Lung (tissue), 12 donors: ENCODE results near the gene PLEKHG4. TPM values are rescaled to one million over a fixed set of nuclear protein-coding genes. Genes with fewer than 3 reads are reported as not detected.

Experiments used
- ATAC-seq: fragments of 200-7000 bp; cut with Tn5 transposase; one replicate; pipeline ENCODE4 v1.9.1; 2020; ENCODE audit warnings: moderate number of reproducible peaks; ENCODE audit not compliant: insufficient read depth, low FRiP score
- DNase-seq, 3 donors: peaks; one replicate each; pipeline ENCODE4 v3.0.0-alpha.2; 2013 to 2017
- H3K27ac ChIP-seq, 2 donors: one replicate each; pipeline ENCODE4 v1.5.1; 2013; ENCODE audit warnings: mild to moderate bottlenecking in 2 of 2, moderate library complexity in 2 of 2, control low read depth in 1 of 2, inconsistent platforms in 1 of 2, low read depth in 1 of 2, low read length in 1 of 2
- H3K27me3 ChIP-seq, 3 donors: one replicate each; pipeline ENCODE4 v1.5.1; 2013; ENCODE audit warnings: low read length in 2 of 3; ENCODE audit not compliant: control insufficient read depth in 3 of 3, insufficient read depth in 3 of 3
- H3K36me3 ChIP-seq, 4 donors: one replicate each; pipeline ENCODE4 v1.5.1; 2013; ENCODE audit warnings: low read length in 4 of 4, mild to moderate bottlenecking in 1 of 4, moderate library complexity in 1 of 4; ENCODE audit not compliant: control insufficient read depth in 4 of 4, insufficient read depth in 4 of 4
- H3K4me1 ChIP-seq, 5 donors: one replicate each; pipeline ENCODE4 v1.5.1; 2013; ENCODE audit warnings: low read length in 5 of 5, mild to moderate bottlenecking in 2 of 5, moderate library complexity in 1 of 5; ENCODE audit not compliant: control insufficient read depth in 5 of 5, insufficient read depth in 5 of 5
- H3K4me3 ChIP-seq: one replicate; pipeline ENCODE4 v1.5.1; 2013; ENCODE audit warnings: mild to moderate bottlenecking, control low read depth, moderate library complexity
- H3K9ac ChIP-seq, 2 donors: one replicate each; pipeline ENCODE4 v1.5.1; 2013; ENCODE audit warnings: low read length in 2 of 2, control low read depth in 1 of 2; ENCODE audit not compliant: insufficient read depth in 1 of 2
- H3K9me3 ChIP-seq, 4 donors: one replicate each; pipeline ENCODE4 v1.5.1; 2013; ENCODE audit warnings: low read length in 3 of 4, mild to moderate bottlenecking in 1 of 4, moderate library complexity in 1 of 4; ENCODE audit not compliant: control insufficient read depth in 4 of 4, insufficient read depth in 3 of 4
- CTCF ChIP-seq: IDR thresholded peaks from 2 replicates; pipeline ENCODE4 v1.5.1; 2012; ENCODE audit warnings: mild to moderate bottlenecking; ENCODE audit errors: control extremely low read depth, extremely low read depth
- WGBS, 2 donors: extraction: QIAGEN DNeasy Blood & Tissue Kit; methylation state at CpG; one replicate each; pipeline ENCODE4 v1.1.7; 2013; 5-methylcytosine and 5-hydroxymethylcytosine counted together
- polyA plus RNA-seq, 2 donors: library from polyadenylated mRNA; stranded (reverse); fragments of 200-250 nt; gene quantifications; one replicate each; pipeline ENCODE4 v1.2.1, GENCODE V29; 2013
- total RNA-seq, 2 donors: library from RNA; depleted of rRNA in 1 of 2; stranded (reverse); fragments of >200 nt in 1 of 2; gene quantifications; one replicate each; pipeline ENCODE4 v1.2.1, GENCODE V29; 2014 to 2021
- donor health status: control.
- donor health status: control.
- donor health status: Bipolar disorder and iron deficiency.
- donor health status: healthy.
- donor health status: DM: yes; HTN: yes; CAD: no.

Gene PLEKHG4
- total and polyA plus RNA-seq, 4 donors = 9.0 to 26.9 (median 17.1) TPM

- H3K36me3 ChIP-seq = peaks cover 0 to 21% (median 2%) of the 10 kb centered on the region in 4 donors
- H3K27me3 ChIP-seq = no peaks in the 10 kb centered on the region
- peaks cover 10 to 67% (median 35%) of the 10 kb centered on the region in 5 donors for H3K4me1 ChIP-seq
- peak overlapping the region; percentile 90 for H3K4me3 ChIP-seq
- DNase-seq (peak; percentile 56 to 72 (median 66)), ATAC-seq (peak; percentile 43)
- 0% methylated on average over 25 to 26 of the region's 26 CpGs for WGBS, 2 donors
- no peak for TF ChIP-seq CTCF
- H3K9me3 ChIP-seq = no peaks in the 10 kb centered on the region
- H3K9ac ChIP-seq = peak overlapping the region; percentile 50 to 75
- peak overlapping the region; percentile 96 to 98 for H3K27ac ChIP-seq
Measured at GRCh38 chr16:67246756-67247191, 32.6 kb upstream of the PLEKHG4 start.

GRCh38 chr16:67247192-67248072, 31.9 kb upstream of the PLEKHG4 start, which contains the start of gene FHOD1:
Gene FHOD1 (minus strand): TSS chr16:67247481. CDS start chr16:67247410, 71 bp downstream.
- TF ChIP-seq CTCF = no peak
- ATAC-seq (peak; percentile 80), DNase-seq (peak; percentile 97 to 98 (median 98))
- 0% methylated on average over 60 of the region's 60 CpGs for WGBS, 2 donors
- H3K9ac ChIP-seq = peak within 1 kb of the TSS; percentile 50 to 75
- peaks cover 10 to 61% (median 29%) of the 10 kb centered on the region in 5 donors for H3K4me1 ChIP-seq
- H3K27ac ChIP-seq = peak within 1 kb of the TSS; percentile 96 to 98
- H3K27me3 ChIP-seq = no peaks in the 10 kb centered on the region
- no peaks in the 10 kb centered on the region for H3K9me3 ChIP-seq
- peak within 1 kb of the TSS; percentile 90 for H3K4me3 ChIP-seq
- H3K36me3 ChIP-seq = peaks cover 0 to 16% (median 2%) of the 10 kb centered on the region in 4 donors

GRCh38 chr16:67248073-67248400, 31.3 kb upstream of the PLEKHG4 start:
- Histone ChIP-seq H3K4me1 (peaks cover 10 to 56% (median 28%) of the 10 kb centered on the region in 5 donors), H3K27me3 (no peaks in the 10 kb centered on the region), H3K4me3 (peak overlapping the region; percentile 31), H3K27ac (no peak overlapping the region), H3K36me3 (peaks cover 0 to 20% (median 2%) of the 10 kb centered on the region in 4 donors), H3K9ac (peak overlapping the region in 1 of 2 donors; percentile 23), H3K9me3 (no peaks in the 10 kb centered on the region)
- ATAC-seq (no peak), DNase-seq (no peak)
- no peak for TF ChIP-seq CTCF
- WGBS, 2 donors = 5 to 6% methylated on average over 7 of the region's 7 CpGs
